22Rv1 (cell line): ENCODE measurements around the gene UTF1.

Experiments
- H3K27ac ChIP-seq: fragments of 450-650 bp; 2 replicates; pipeline ENCODE4 v1.5.1; 2017
- ZFX ChIP-seq: fragments of 450-650 bp; IDR thresholded peaks from 2 replicates; pipeline ENCODE4 v1.6.1; 2017; ENCODE audit warnings: antibody characterized with exemption, borderline replicate concordance
- TF ChIP-seq, protein P1 (sequence below): fragments of 450-650 bp; IDR thresholded peaks from 2 replicates; pipeline ENCODE4 v1.5.1; 2017; ENCODE audit warnings: mild to moderate bottlenecking

The UTF1 gene

DNA sequence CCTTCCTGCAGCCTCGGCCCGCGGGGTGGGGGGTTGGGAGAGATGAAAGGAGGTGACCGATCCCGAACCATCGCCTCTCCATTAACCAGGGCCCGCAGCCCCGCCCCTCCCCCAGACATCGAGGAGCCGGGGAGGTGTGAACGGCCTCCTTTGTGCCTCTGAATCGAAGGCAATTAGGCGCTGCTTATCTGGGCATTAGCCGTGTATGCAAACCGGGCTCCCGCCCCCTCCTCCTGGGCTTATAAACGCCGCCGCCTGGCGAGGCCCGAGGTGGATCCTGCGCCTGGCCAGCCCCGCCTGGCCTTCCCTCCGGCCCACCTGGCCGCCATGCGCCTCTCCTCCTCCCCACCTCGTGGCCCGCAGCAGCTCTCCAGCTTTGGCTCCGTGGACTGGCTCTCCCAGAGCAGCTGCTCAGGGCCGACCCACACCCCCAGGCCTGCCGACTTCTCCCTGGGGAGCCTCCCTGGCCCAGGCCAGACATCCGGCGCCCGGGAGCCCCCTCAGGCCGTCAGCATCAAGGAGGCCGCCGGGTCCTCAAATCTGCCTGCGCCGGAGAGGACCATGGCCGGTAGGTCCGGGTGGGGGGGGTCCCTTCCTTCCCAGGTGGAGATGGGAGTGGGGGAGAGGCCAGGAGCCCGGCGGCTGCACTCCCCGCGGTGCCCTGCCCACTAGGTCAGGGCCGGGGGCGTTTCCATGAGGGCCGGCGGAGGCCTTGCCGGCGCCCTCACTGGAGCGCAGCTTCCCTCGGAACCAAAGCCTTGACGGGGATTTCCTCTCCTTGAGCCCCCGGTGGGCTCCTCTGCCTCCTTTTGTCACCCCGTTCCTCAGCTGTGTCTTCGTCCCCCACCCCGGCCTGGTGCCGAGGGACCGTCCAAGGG is 7.8 kb downstream of the UTF1 start, which contains the start of gene VENTX:
Gene VENTX, plus strand, starts transcription at position 268 of the 878 bp plus-strand sequence. Its CDS starts 60 bp downstream, at position 328.
- H3K27ac ChIP-seq: no peak within 1 kb of the TSS
- TF ChIP-seq, protein P1, sequence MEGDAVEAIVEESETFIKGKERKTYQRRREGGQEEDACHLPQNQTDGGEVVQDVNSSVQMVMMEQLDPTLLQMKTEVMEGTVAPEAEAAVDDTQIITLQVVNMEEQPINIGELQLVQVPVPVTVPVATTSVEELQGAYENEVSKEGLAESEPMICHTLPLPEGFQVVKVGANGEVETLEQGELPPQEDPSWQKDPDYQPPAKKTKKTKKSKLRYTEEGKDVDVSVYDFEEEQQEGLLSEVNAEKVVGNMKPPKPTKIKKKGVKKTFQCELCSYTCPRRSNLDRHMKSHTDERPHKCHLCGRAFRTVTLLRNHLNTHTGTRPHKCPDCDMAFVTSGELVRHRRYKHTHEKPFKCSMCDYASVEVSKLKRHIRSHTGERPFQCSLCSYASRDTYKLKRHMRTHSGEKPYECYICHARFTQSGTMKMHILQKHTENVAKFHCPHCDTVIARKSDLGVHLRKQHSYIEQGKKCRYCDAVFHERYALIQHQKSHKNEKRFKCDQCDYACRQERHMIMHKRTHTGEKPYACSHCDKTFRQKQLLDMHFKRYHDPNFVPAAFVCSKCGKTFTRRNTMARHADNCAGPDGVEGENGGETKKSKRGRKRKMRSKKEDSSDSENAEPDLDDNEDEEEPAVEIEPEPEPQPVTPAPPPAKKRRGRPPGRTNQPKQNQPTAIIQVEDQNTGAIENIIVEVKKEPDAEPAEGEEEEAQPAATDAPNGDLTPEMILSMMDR: no peak
- TF ChIP-seq ZFX: no peak

- TF ChIP-seq ZFX: no peak
- TF ChIP-seq, protein P1: no peak
- H3K27ac ChIP-seq: no peak overlapping the region
These were observed 8.4 kb downstream of the UTF1 start for GRCh38 chr10:133238466-133238804.

DNA sequence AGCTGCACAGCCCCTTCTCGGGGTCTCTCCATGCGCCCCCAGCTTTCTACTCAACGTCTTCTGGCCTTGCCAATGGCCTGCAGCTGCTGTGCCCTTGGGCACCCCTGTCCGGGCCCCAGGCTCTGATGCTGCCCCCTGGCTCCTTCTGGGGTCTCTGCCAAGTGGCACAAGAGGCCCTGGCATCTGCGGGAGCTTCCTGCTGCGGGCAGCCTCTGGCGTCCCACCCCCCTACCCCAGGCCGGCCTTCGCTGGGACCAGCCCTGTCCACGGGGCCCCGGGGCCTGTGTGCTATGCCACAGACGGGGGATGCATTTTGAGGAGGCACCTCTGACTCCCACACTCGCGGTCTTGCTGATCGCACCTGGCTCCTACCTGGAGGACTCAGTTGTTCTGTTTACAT is 10.0 kb downstream of the UTF1 start:
- H3K27ac ChIP-seq: no peak overlapping the region
- no peak for TF ChIP-seq ZFX

DNA sequence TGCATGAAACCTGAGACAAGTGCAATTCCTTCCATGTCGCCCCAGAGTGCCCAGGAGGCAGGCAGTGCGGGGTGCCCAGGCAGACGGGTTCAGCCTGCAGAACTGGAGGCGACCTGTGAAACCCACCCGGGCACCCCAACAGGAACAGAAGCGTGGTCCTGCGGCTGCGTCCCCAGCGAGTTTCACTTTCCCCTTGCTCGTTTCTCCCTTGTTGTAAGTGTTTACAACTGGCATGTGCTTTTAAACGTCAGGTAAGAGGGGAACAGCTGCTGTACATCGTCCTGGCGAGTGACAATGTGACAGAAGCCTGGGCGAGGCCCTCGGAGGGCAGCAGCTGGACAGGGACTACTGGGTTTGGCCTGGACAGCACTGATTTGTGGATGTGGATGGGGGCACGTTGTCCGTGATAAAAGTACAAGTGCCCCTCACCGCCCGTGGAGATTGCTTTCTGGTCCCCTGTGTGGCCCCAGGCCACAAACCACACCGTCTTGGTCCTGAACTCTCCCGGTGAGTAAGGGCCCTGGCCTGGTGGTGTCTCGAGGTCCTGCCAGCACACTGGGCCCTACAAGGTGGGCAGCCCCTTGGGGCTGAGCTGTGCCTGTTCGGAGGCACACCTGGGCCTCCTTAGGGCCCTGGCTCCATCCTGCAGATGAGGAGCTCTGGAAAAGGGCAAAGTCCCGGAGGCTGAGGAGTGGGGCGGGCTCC is 11.6 kb downstream of the UTF1 start:
- no peak overlapping the region for H3K27ac ChIP-seq
- TF ChIP-seq ZFX: no peak
- TF ChIP-seq, protein P1: no peak

DNA sequence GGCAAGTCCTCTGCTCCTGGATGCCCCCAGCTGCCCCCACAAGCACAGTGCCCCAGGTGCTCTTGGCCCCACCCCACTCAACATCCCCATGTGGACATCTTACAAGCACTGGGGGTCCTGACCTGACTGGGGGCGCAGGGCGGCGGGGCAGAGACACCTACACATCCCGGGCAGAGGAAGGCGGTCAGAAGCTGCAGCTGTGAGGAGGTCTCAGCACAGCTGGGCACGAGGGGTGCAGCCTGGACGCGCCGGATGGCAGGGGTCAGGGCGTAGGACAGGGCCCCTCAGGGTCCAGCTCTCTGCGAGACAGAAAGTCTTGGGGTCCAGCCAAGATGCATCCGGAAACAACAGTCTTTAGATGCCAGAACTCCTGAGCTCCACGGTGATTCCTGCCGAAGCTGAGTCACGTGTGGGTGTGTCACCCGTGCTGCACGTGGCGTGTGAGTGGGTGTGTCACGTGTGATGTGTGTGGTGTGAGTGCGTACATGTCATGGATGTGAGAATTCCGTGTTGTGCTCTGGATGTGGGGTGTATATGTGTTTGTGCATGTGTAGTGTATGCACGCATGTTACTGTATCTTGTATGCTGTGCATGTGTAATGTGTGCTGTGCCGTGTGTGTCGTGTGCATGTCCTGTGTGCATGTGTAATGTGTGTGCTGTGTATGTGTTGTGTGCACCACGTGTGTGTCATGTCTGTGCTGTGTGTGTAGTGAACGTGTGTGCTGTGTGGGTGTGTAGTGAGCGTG is 12.8 kb downstream of the UTF1 start:
- no peak overlapping the region for H3K27ac ChIP-seq
- TF ChIP-seq ZFX: no peak
- TF ChIP-seq, protein P1: no peak

DNA sequence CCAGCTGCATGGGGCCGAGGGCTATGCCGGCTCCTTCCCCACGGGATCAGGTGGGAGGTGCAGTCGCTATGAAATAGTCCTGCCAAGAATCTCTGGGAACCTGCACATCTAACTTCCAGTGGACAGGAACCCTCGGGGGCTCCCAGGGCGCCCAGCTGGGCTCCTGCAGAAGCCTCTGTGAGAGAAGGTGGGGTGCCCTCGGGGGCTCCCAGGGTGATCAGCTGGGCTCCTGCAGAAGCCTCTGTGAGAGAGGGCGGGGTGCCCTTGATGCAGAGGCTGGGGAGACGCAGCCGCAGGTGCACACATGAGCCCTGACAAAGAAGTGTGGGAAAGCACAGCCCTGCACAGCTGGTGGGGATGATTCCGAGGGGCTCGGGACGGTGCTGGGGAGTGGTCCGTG is 13.6 kb downstream of the UTF1 start:
- no peak overlapping the region for H3K27ac ChIP-seq
- TF ChIP-seq ZFX: no peak
- TF ChIP-seq, protein P1: no peak

GRCh38 chr10:133245439-133246235 is 15.6 kb downstream of the UTF1 start:
- TF ChIP-seq ZFX: no peak
- TF ChIP-seq, protein P1: no peak
- no peak overlapping the region for H3K27ac ChIP-seq
